T-helper 9 cell (primary cell): Measurements from ENCODE around the gene HOXA3.

Source experiments
- DNase-seq: peaks from one replicate; pipeline ENCODE4 v3.0.0-alpha.2; 2020

Gene HOXA3

GRCh38 chr7:27125986-27126394 is 26.4 kb downstream of the HOXA3 start:
- DNase-seq, result no peak

GRCh38 chr7:27124902-27125689 is 27.3 kb downstream of the HOXA3 start:
- DNase-seq, result no peak

GRCh38 chr7:27124096-27124901 is 28.1 kb downstream of the HOXA3 start:
- DNase-seq, result no peak

GRCh38 chr7:27123477-27124053 is 28.8 kb downstream of the HOXA3 start:
- no peak for DNase-seq

- DNase-seq, result no peak
Measured at GRCh38 chr7:27123007-27123476, 29.3 kb downstream of the HOXA3 start.

- DNase-seq, result no peak
Measured at GRCh38 chr7:27122077-27122910, 30.1 kb downstream of the HOXA3 start.

GRCh38 chr7:27121684-27122076 is 30.7 kb downstream of the HOXA3 start:
- DNase-seq, result no peak

- DNase-seq, result no peak
Measured at GRCh38 chr7:27119412-27119911, 32.9 kb downstream of the HOXA3 start.

- DNase-seq, result no peak
Measured at GRCh38 chr7:27118580-27118979, 33.8 kb downstream of the HOXA3 start.

- DNase-seq, result no peak
Measured at GRCh38 chr7:27117887-27118491, 34.4 kb downstream of the HOXA3 start.

- no peak for DNase-seq
Measured at GRCh38 chr7:27116962-27117886, 35.2 kb downstream of the HOXA3 start.

GRCh38 chr7:27116031-27116961 is 36.1 kb downstream of the HOXA3 start:
- no peak for DNase-seq

GRCh38 chr7:27115221-27116026 is 37.0 kb downstream of the HOXA3 start:
- DNase-seq, result no peak

GRCh38 chr7:27114881-27115220 is 37.5 kb downstream of the HOXA3 start:
- DNase-seq, result no peak

GRCh38 chr7:27113991-27114769 is 38.2 kb downstream of the HOXA3 start:
- no peak for DNase-seq

- no peak for DNase-seq
Measured at GRCh38 chr7:27112955-27113949, 39.1 kb downstream of the HOXA3 start.

GRCh38 chr7:27112361-27112760 is 40.0 kb downstream of the HOXA3 start:
- no peak for DNase-seq
